ENCODE results near the gene DMAC2. TPM values are rescaled to one million over a fixed set of nuclear protein-coding genes. Genes with fewer than 3 reads are reported as not detected.

DMAC2 gene
- total RNA-seq, 4 donors from 2014 or later: 19.9 to 33.9 (median 24.7) TPM

GRCh38 chr19:41398598-41398997 is 41.1 kb downstream of the DMAC2 start:
- TF ChIP-seq, protein P1, sequence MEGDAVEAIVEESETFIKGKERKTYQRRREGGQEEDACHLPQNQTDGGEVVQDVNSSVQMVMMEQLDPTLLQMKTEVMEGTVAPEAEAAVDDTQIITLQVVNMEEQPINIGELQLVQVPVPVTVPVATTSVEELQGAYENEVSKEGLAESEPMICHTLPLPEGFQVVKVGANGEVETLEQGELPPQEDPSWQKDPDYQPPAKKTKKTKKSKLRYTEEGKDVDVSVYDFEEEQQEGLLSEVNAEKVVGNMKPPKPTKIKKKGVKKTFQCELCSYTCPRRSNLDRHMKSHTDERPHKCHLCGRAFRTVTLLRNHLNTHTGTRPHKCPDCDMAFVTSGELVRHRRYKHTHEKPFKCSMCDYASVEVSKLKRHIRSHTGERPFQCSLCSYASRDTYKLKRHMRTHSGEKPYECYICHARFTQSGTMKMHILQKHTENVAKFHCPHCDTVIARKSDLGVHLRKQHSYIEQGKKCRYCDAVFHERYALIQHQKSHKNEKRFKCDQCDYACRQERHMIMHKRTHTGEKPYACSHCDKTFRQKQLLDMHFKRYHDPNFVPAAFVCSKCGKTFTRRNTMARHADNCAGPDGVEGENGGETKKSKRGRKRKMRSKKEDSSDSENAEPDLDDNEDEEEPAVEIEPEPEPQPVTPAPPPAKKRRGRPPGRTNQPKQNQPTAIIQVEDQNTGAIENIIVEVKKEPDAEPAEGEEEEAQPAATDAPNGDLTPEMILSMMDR (IDR thresholded peaks at IDR 0.05; ENCODE audit: low read depth): no peak

GRCh38 chr19:41398050-41398418 is 41.7 kb downstream of the DMAC2 start:
- TF ChIP-seq, protein P1 (IDR thresholded peaks at IDR 0.05; ENCODE audit: low read depth): no peak

DNA sequence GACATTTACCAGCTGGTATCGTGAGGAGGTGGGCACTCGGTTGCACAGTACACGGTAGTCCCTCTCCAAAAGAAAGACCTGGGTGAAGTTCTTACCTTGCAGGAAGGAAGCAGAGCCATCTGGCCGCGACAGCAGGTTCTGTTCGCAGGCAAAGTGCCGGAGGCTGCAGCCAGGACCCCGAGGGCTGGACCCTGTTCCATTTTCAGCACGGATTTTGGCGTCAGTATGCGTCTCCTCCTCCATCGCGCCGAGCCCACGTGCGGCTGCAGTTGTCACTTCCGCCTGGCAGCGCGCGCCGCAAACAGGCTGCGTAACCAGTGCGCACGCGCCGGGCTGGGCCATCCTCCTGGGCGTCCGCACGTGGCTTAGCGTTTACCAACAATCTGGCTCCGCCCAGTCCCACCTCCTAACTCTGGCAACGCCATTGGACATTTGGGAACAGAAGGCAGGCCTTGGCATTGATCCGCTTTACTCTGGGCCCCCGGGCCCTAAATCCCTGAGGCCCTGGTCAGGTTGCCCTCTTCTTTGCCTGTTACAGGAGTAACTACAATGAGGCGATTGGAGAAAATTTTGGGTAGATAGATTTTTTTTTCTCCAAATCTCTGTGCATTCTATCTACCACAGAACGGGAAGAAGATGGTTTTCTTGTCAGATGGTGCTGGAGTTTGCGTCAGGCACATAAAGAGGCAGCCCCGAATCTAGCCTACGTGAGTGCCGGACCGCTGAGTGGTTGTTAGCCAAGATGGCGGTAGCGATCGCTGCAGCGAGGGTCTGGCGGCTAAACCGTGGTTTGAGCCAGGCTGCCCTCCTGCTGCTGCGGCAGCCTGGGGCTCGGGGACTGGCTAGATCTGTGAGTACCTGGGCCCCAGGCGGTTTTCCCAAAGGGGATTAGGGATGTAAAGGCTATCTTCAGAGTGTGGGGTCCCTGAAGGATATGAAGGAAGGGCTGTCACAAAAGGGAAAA is 42.3 kb downstream of the DMAC2 start, which contains the start of the genes BCKDHA and EXOSC5:
Gene BCKDHA (plus strand): TSS at position 733 of the 964 bp plus-strand sequence. CDS start 10 bp downstream, at position 743.
Gene EXOSC5 (minus strand): TSS at position 274 of the 964 bp plus-strand sequence. CDS start 31 bp downstream, at position 243.
- TF ChIP-seq, protein P1 (IDR thresholded peaks at IDR 0.05; ENCODE audit: low read depth): no peak

DNA sequence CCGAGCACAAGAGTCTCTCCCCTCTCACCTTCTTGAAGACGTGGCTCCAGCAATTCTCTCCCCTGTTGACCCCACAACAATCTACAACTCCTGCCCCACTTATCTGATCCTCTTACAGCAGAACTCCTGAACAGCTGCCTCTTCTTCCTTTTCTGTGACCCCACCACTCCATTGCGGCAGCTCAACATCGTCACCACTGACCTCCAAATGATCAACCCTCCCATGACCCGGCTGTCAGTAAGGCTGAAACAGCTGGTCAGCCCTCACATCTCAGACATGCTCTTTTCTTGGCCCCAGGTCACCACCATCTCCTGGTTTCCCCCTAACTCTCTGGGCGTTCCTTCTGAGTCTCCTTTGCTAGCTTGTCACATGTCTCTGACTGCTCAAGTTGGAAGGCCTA is 44.4 kb downstream of the DMAC2 start:
- TF ChIP-seq, protein P1 (IDR thresholded peaks at IDR 0.05; ENCODE audit: low read depth): no peak

DNA sequence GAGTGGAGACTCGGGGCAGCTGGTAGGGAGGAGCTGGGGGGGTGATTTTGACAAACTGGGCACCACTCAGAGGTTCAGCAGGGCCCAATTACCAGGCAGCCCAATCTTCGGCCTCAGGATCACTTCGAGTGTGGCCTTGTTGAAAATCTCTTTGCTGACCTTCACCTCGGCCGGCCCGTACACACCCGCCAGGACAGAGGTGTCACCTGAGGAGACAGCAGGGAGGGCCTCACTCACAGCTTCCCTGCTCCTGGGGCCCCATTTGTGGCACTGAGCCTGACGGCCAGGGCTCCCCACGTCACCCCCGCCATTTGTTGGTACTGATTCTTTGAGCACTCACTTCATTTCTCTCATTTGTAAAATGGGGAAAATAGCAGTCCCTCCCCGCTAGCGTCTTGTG is 46.9 kb downstream of the DMAC2 start:
- TF ChIP-seq, protein P1 (IDR thresholded peaks at IDR 0.05; ENCODE audit: low read depth): no peak

- TF ChIP-seq, protein P1 (IDR thresholded peaks at IDR 0.05; ENCODE audit: low read depth): no peak
Observed at GRCh38 chr19:41391618-41392017, 48.1 kb downstream of the DMAC2 start.

GRCh38 chr19:41386442-41386841 is 53.3 kb downstream of the DMAC2 start:
- TF ChIP-seq, protein P1 (IDR thresholded peaks at IDR 0.05; ENCODE audit: low read depth): no peak

All from subcutaneous adipose tissue (tissue), 4 donors.